ENCODE results near the gene CYP2B6.
"Not testable (repeated sequence)": the region's sequence is repeated elsewhere in the genome, so short reads cannot be mapped to it uniquely, and the experiment has no call there.

The CYP2B6 gene

DNA sequence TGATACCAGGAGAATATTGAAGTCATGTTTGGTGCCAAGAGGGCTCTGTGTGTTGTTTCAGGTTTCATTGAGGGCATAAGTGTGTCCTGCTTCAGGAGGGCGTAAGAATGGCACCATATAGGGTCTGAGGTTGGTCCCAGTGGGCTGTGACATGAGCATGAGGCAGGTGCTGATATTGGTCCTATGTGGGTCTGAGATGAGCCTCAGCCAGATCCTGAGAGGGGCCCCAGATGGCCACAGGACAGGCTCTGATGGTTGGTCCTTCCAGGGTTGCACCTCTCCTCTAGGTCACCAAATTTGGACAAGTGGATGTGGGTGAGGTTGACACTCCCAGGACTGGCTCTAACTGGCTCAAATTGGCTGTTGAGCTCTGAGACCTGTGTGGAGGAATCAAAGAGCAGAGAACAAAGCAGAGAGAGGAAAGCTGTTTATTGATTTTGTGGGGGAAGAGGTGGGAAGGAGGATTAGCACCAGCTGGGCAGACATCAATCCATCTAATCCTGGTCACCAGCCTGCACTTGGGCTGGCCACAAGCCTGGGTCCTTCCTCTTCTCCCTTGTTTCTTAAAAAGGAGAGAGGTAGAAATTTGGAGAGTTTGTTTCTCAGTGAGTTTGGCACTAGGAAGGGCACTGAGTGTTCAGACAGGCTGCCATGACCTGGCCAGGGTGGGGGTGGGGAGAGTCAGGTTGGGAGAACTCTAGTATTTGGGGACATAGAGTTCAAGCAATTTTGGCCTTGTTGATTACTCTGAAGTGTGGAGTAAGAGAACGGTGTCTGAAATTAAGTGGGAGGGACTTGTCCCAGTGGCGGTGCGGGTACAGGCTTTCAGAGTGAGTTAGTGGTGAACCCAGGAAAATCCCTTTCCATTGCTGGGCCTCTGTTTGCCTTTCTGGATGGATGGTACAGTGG lies 38.7 kb downstream of the CYP2B6 start:
- H3K36me3 ChIP-seq, result no peaks in the 10 kb centered on the region
- no peak overlapping the region for H3K4me3 ChIP-seq (ENCODE audit: low read depth in 1 of 2, low read length in 1 of 2)
- H3K4me1 ChIP-seq (ENCODE audit: control insufficient read depth in 1 of 2, insufficient read depth in 1 of 2, low read depth in 1 of 2, low read length in 1 of 2), result no peaks in the 10 kb centered on the region
- H3K27ac ChIP-seq, result no peak overlapping the region
- peaks cover 47% of the 10 kb centered on the region for H3K27me3 ChIP-seq
- TF ChIP-seq, protein P1, sequence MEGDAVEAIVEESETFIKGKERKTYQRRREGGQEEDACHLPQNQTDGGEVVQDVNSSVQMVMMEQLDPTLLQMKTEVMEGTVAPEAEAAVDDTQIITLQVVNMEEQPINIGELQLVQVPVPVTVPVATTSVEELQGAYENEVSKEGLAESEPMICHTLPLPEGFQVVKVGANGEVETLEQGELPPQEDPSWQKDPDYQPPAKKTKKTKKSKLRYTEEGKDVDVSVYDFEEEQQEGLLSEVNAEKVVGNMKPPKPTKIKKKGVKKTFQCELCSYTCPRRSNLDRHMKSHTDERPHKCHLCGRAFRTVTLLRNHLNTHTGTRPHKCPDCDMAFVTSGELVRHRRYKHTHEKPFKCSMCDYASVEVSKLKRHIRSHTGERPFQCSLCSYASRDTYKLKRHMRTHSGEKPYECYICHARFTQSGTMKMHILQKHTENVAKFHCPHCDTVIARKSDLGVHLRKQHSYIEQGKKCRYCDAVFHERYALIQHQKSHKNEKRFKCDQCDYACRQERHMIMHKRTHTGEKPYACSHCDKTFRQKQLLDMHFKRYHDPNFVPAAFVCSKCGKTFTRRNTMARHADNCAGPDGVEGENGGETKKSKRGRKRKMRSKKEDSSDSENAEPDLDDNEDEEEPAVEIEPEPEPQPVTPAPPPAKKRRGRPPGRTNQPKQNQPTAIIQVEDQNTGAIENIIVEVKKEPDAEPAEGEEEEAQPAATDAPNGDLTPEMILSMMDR (IDR thresholded peaks at IDR 0.05), result no peak
- no peaks in the 10 kb centered on the region for H3K9me3 ChIP-seq

DNA sequence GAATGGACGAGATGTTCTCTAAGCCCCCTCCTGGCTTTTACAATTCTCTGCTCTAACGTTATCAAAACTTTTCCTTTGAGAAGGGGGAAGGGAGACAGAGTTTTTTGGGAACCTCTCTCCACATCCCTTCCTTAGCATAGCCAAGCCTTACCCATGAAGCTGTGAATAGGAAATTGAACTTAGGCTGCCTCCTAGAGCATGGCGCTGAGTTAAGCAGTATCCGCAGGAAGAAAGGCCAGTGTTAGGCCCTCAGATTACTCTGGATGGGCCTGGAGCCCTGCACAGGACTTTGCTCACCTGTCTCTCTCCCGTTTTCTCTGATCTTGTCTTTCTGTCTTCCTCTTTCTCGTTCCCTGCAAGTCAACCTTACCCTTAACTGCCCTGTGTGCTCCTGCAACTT lies 39.6 kb downstream of the CYP2B6 start:
- Histone ChIP-seq H3K9me3 (no peaks in the 10 kb centered on the region), H3K27me3 (peaks cover 38% of the 10 kb centered on the region), H3K4me1 (ENCODE audit: control insufficient read depth in 1 of 2, insufficient read depth in 1 of 2, low read depth in 1 of 2, low read length in 1 of 2) (no peaks in the 10 kb centered on the region), H3K27ac (no peak overlapping the region), H3K4me3 (ENCODE audit: low read depth in 1 of 2, low read length in 1 of 2) (no peak overlapping the region), H3K36me3 (no peaks in the 10 kb centered on the region)
- TF ChIP-seq, protein P1 (IDR thresholded peaks at IDR 0.05), result no peak

DNA sequence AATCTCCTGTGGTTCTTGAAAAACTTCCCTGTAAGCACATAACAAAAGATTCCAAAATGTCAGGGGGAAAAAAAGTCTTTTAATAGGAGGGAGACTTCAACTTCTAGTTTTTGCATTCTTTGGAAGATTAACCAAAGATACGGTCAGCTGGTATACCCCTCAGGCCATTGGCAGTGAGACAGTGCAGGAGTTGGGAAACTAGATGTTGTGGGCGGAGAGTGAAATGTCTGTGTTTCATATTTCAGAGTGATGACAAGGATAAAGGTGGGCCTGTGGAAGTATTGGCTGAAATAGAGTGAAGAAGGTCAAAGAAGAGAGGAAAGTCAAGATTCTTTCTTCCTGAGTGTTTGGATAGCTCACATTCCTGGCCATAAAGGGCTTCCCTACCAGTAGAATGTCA lies 40.8 kb downstream of the CYP2B6 start:
- H3K27ac ChIP-seq, result no peak overlapping the region
- peaks cover 36% of the 10 kb centered on the region for H3K27me3 ChIP-seq
- TF ChIP-seq, protein P1 (IDR thresholded peaks at IDR 0.05), result no peak
- H3K9me3 ChIP-seq, result no peaks in the 10 kb centered on the region
- no peaks in the 10 kb centered on the region for H3K36me3 ChIP-seq
- H3K4me3 ChIP-seq (ENCODE audit: low read depth in 1 of 2, low read length in 1 of 2), result no peak overlapping the region
- no peaks in the 10 kb centered on the region for H3K4me1 ChIP-seq (ENCODE audit: control insufficient read depth in 1 of 2, insufficient read depth in 1 of 2, low read depth in 1 of 2, low read length in 1 of 2)

- H3K27ac ChIP-seq; H3K36me3 ChIP-seq; H3K4me3 ChIP-seq (ENCODE audit: low read depth in 1 of 2, low read length in 1 of 2); H3K9me3 ChIP-seq; H3K4me1 ChIP-seq (ENCODE audit: control insufficient read depth in 1 of 2, insufficient read depth in 1 of 2, low read depth in 1 of 2, low read length in 1 of 2): not testable (repeated sequence)
- H3K27me3 ChIP-seq, result peaks cover 23% of the 10 kb centered on the region
Observed at GRCh38 chr19:41033324-41033723, 42.2 kb downstream of the CYP2B6 start.

DNA sequence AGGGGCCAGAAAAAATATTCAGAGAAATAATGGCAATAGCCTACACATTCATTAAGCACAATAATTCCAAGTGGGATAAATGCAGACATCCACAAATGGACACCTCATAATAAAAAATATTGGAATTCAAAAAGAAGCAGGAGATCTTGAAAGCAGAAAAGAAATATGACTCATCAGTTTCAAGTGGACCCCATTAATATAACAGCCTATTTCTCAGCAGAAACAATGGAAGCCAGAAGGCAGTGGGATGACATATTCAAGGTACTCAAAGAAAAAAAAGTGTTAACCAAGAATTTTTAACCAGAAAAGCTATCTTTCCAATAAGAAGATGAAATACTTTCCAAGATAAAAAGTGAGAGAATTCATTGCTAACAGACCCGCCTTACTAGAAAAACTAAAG lies 48.7 kb downstream of the CYP2B6 start:
- TF ChIP-seq, protein P1 (IDR thresholded peaks at IDR 0.05), result no peak
- H3K36me3 ChIP-seq, result no peaks in the 10 kb centered on the region
- H3K27me3 ChIP-seq, result peaks cover 26% of the 10 kb centered on the region
- no peak overlapping the region for H3K4me3 ChIP-seq (ENCODE audit: low read depth in 1 of 2, low read length in 1 of 2)
- no peaks in the 10 kb centered on the region for H3K4me1 ChIP-seq (ENCODE audit: control insufficient read depth in 1 of 2, insufficient read depth in 1 of 2, low read depth in 1 of 2, low read length in 1 of 2)
- H3K9me3 ChIP-seq, result no peaks in the 10 kb centered on the region
- no peak overlapping the region for H3K27ac ChIP-seq

DNA sequence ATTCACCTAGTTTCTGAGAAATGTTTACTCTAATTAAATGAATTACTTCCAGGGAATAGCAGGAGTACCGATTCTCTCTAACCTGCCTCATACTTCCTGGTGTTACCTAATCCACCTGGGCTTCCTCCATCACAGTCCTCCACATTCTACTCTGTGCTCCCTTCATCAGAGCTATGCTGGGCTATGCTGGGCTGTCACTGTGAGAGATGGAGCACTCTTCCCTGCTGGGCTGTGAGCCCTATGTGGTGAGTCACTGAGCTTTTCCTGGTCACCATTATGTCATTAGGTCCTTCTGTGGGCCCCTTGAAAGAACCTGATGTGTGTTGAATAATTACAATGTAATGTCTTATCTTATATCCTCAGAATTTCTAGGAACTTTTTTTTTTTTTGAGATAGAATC lies 54.0 kb downstream of the CYP2B6 start:
- H3K4me1 ChIP-seq (ENCODE audit: control insufficient read depth in 1 of 2, insufficient read depth in 1 of 2, low read depth in 1 of 2, low read length in 1 of 2); H3K27ac ChIP-seq; H3K36me3 ChIP-seq; H3K4me3 ChIP-seq (ENCODE audit: low read depth in 1 of 2, low read length in 1 of 2); H3K9me3 ChIP-seq: not testable (repeated sequence)
- peaks cover 14% of the 10 kb centered on the region for H3K27me3 ChIP-seq
